A673 (cell line): ENCODE results near the gene WDR82. TPM values are rescaled to one million over a fixed set of nuclear protein-coding genes. Genes with fewer than 3 reads are reported as not detected.

ENCODE experiments used
- BruUV-seq: library from RNA; stranded (reverse); fragments of 400-500 nt; replicated peaks from 2 replicates; lab custom pipeline; 2021; lab: Mats Ljungman, UMichigan
- CTCF ChIA-PET: fragments of 300-600 bp; sonication (Branson Sonifier 250); formaldehyde crosslinking; loops from one replicate; lab custom pipeline; 2022; ENCODE audit warnings: antibody characterized with exemption; lab: Charles Lee
- POLR2A ChIA-PET: fragments of 300-600 bp; sonication (Branson Sonifier 250); formaldehyde crosslinking; loops from one replicate; lab custom pipeline; 2022; ENCODE audit warnings: antibody characterized with exemption; ENCODE audit not compliant: low non-redundant PET; lab: Charles Lee
- DNase-seq: peaks from one replicate; pipeline ENCODE4 v3.0.0-alpha.2; 2015; ENCODE audit warnings: low spot score
- H3K27ac ChIP-seq: fragments of 200-600 bp; sonication (generic); 2 replicates; pipeline ENCODE4 v1.5.1; 2016; ENCODE audit warnings: mixed run types, low read depth, mild to moderate bottlenecking, mixed read lengths, antibody characterized with exemption, low read length; ENCODE audit not compliant: poor library complexity, severe bottlenecking
- H3K27me3 ChIP-seq: fragments of 200-600 bp; sonication (generic); replicated peaks from 2 replicates; pipeline ENCODE4 v1.6.1; 2017; ENCODE audit warnings: mixed run types, low read depth, mild to moderate bottlenecking, mixed read lengths, antibody characterized with exemption, low read length; ENCODE audit not compliant: insufficient read depth, poor library complexity
- H3K36me3 ChIP-seq: fragments of 200-600 bp; sonication (generic); 2 replicates; pipeline ENCODE4 v1.6.1; 2016; ENCODE audit warnings: mixed run types, mild to moderate bottlenecking, mixed read lengths, antibody characterized with exemption, low read length; ENCODE audit not compliant: insufficient read depth, poor library complexity, severe bottlenecking
- H3K4me1 ChIP-seq: fragments of 200-600 bp; sonication (generic); 2 replicates; pipeline ENCODE4 v1.6.1; 2017; ENCODE audit warnings: mixed run types, mild to moderate bottlenecking, mixed read lengths, antibody characterized with exemption, low read length; ENCODE audit not compliant: insufficient read depth, poor library complexity, severe bottlenecking
- H3K4me3 ChIP-seq: fragments of 200-600 bp; sonication (generic); 2 replicates; pipeline ENCODE4 v1.5.1; 2016; ENCODE audit warnings: low read depth, mixed run types, mild to moderate bottlenecking, mixed read lengths, low read length; ENCODE audit not compliant: poor library complexity, severe bottlenecking
- H3K9me3 ChIP-seq: fragments of 200-600 bp; sonication (generic); 2 replicates; pipeline ENCODE4 v1.6.1; 2016; ENCODE audit warnings: mixed run types, low read depth, mild to moderate bottlenecking, mixed read lengths, antibody characterized with exemption, low read length; ENCODE audit not compliant: poor library complexity, severe bottlenecking
- EZH2 ChIP-seq: fragments of 200-600 bp; sonication (generic); IDR thresholded peaks from 2 replicates; pipeline ENCODE4 v1.6.1; 2017; ENCODE audit warnings: borderline replicate concordance, low read depth, mild to moderate bottlenecking, mixed read lengths, antibody characterized with exemption, low read length; ENCODE audit not compliant: poor library complexity, severe bottlenecking
- intact Hi-C: fragments of 100-400 bp; cut with micrococcal nuclease; formaldehyde crosslinking; loops from one replicate; pipeline ENCODE4 v1.10.0; 2022; ENCODE audit not compliant: unreplicated experiment
- total RNA-seq: library from RNA; stranded (reverse); gene quantifications from 2 replicates; pipeline ENCODE4 v1.2.3, GENCODE V29; 2021
- TF ChIP-seq, protein P1 (sequence below): fragments of 300-800, 200-600 bp; sonication (generic); conservative IDR thresholded peaks from 2 replicates; pipeline ENCODE4 v1.5.1; 2017; ENCODE audit warnings: low read depth, mild to moderate bottlenecking, antibody characterized with exemption, low read length, moderate library complexity, mixed read lengths

The WDR82 gene
- total RNA-seq, 1 experiment from 2014 or later: 54.3 TPM

DNA sequence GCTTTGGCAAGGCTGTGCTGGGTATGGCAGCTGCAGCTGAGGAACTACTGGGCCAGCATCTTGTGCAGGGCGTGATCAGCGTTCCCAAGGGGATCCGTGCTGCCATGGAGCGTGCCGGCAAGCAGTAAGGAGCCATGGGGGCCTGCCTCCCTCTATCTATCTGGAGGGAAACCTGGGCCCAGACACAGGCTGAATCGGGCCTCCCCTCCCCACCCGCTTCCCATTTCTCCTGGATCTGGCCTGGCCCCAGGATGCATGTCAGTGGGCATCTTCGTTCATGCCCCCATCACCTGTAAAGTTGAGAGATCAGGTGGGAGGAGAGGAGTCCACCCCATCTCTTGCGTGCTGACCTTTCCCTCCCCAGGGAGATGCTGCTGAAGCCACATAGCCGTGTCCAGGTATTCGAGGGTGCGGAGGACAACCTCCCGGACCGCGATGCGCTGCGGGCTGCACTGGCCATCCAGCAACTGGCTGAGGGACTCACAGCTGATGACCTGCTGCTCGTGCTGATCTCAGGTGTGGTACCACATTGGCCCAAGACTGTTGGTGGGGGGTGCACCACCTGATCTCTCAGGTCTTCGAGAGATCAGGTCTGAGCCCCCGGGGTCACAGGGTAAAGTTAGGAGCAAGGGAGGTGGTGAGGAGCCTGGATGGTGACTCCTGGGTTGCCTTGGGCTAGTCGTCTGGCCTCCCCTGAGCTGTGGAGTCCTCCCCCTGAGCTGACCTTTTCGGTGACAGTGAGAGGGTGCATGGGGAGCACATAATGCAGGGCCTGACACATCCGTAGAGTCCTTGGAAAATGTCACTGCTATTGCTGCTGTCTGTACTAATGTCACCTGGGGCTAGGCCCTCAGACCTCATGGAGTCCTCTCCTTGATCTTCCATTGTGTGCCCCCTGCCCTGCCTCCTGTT lies 12.4 kb upstream of the WDR82 start:
- Histone ChIP-seq H3K4me1 (peaks cover 3% of the 10 kb centered on the region), H3K27me3 (no peaks in the 10 kb centered on the region), H3K27ac (no peak overlapping the region), H3K9me3 (no peaks in the 10 kb centered on the region), H3K4me3 (no peak overlapping the region), H3K36me3 (no peaks in the 10 kb centered on the region)
- no TSS peak for BruUV-seq
- TF ChIP-seq, protein P1, sequence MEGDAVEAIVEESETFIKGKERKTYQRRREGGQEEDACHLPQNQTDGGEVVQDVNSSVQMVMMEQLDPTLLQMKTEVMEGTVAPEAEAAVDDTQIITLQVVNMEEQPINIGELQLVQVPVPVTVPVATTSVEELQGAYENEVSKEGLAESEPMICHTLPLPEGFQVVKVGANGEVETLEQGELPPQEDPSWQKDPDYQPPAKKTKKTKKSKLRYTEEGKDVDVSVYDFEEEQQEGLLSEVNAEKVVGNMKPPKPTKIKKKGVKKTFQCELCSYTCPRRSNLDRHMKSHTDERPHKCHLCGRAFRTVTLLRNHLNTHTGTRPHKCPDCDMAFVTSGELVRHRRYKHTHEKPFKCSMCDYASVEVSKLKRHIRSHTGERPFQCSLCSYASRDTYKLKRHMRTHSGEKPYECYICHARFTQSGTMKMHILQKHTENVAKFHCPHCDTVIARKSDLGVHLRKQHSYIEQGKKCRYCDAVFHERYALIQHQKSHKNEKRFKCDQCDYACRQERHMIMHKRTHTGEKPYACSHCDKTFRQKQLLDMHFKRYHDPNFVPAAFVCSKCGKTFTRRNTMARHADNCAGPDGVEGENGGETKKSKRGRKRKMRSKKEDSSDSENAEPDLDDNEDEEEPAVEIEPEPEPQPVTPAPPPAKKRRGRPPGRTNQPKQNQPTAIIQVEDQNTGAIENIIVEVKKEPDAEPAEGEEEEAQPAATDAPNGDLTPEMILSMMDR: no peak
- TF ChIP-seq EZH2: no peak
- intact Hi-C loops: no loop called here
- ChIA-PET POLR2A (no interaction called here), CTCF (no interaction called here)
- DNase-seq: no peak

DNA sequence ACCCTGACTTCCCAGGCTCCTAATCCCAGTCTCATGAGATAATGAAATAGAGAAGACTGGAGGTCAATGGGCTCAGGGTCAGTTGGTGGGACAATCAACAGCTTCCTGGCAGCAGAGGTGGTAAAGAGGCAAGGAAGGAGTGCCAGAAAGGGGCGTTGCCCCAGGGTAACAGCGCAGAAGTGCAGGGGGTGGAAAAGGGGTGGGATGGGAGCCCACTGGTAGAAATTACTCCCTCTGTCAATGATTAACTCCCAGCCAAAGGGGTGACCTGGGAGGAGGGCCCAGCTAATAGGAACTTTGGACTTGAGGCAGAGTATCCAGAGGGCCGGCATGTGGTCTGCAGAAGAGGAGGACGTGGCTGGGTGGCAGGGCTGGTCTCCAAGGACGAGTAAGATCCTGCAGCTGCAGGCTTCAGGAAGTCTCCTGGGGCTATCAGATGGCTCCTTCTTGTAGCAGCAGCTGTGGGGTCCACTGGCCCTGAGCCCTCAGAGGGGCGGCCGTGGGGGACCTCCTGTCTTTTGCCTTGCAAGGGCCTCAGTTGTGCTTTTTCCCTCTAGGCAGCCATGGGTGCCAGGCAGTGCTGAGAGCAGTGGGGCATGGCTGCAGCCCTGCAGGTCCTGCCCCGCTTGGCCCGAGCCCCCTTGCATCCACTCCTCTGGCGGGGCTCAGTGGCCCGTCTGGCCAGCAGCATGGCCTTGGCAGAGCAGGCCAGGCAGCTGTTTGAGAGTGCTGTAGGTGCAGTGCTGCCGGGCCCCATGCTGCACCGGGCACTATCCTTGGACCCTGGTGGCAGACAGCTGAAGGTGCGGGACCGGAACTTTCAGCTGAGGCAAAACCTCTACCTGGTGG lies 11.5 kb upstream of the WDR82 start:
- no peak for TF ChIP-seq EZH2
- TF ChIP-seq, protein P1: no peak
- H3K27me3 ChIP-seq: no peaks in the 10 kb centered on the region
- no peaks in the 10 kb centered on the region for H3K9me3 ChIP-seq
- ChIA-PET POLR2A (no interaction called here), CTCF (no interaction called here)
- no peak overlapping the region for H3K27ac ChIP-seq
- intact Hi-C loops: no loop called here
- H3K36me3 ChIP-seq: no peaks in the 10 kb centered on the region
- DNase-seq: no peak
- H3K4me3 ChIP-seq: no peak overlapping the region
- H3K4me1 ChIP-seq: peaks cover 3% of the 10 kb centered on the region
- no TSS peak for BruUV-seq

DNA sequence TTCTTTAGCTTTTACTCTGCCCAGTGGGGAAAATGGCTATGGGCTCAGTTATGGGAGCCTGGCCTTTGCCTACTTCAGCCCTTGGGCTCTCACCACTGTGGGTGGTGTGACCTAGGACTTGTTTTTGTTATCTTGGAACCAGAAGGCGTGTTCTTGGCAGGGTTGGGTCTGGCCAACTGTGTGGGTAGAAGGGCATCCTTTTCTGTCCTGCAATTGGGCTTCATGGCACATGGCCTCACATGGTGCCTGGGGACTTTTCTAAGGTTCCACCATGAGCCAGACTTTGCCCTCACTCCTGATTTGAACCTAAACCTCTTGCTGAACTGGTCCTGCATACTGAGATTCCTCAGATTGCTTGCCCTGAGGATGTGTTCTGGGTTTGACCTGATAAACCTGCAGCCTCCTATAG lies 10.9 kb upstream of the WDR82 start:
- H3K9me3 ChIP-seq: no peaks in the 10 kb centered on the region

More for the DNA sequence above, 10.9 kb upstream of the WDR82 start:
- H3K27me3 ChIP-seq: no peaks in the 10 kb centered on the region
- BruUV-seq: no TSS peak
- TF ChIP-seq EZH2: no peak
- TF ChIP-seq, protein P1: no peak
- DNase-seq: no peak
- no peaks in the 10 kb centered on the region for H3K36me3 ChIP-seq
- ChIA-PET CTCF (no interaction called here), POLR2A (no interaction called here)
- peaks cover 3% of the 10 kb centered on the region for H3K4me1 ChIP-seq
- no peak overlapping the region for H3K4me3 ChIP-seq
- no peak overlapping the region for H3K27ac ChIP-seq
- intact Hi-C loops: no loop called here
